ENCODE measurements around the gene CDH11.

The CDH11 gene

GRCh38 chr16:65121870-65122723 lies at the start of gene CDH11:
TSS of gene CDH11 (minus strand) at chr16:65122063. CDS start at chr16:65004869, 117,194 bp downstream.
- in situ Hi-C loops (cut with HindIII; ENCODE audit: low sequenced_read_pairs), result no loop called here

GRCh38 chr16:65154321-65154720 lies 32.5 kb upstream of the CDH11 start:
- in situ Hi-C loops (cut with HindIII; ENCODE audit: low sequenced_read_pairs), result no loop called here

GRCh38 chr16:65153365-65154105 lies 31.7 kb upstream of the CDH11 start:
- in situ Hi-C loops (cut with HindIII; ENCODE audit: low sequenced_read_pairs), result no loop called here

GRCh38 chr16:65148804-65149203 lies 26.9 kb upstream of the CDH11 start:
- in situ Hi-C loops (cut with HindIII; ENCODE audit: low sequenced_read_pairs), result no loop called here

GRCh38 chr16:65142276-65142675 lies 20.4 kb upstream of the CDH11 start:
- in situ Hi-C loops (cut with HindIII; ENCODE audit: low sequenced_read_pairs), result no loop called here

GRCh38 chr16:65136681-65137080 lies 14.8 kb upstream of the CDH11 start:
- in situ Hi-C loops (cut with HindIII; ENCODE audit: low sequenced_read_pairs), result no loop called here

GRCh38 chr16:65126845-65127624 lies 5.2 kb upstream of the CDH11 start:
- in situ Hi-C loops (cut with HindIII; ENCODE audit: low sequenced_read_pairs), result no loop called here

GRCh38 chr16:65125871-65126270 lies 4.0 kb upstream of the CDH11 start:
- in situ Hi-C loops (cut with HindIII; ENCODE audit: low sequenced_read_pairs), result no loop called here

GRCh38 chr16:65125322-65125721 lies 3.5 kb upstream of the CDH11 start:
- in situ Hi-C loops (cut with HindIII; ENCODE audit: low sequenced_read_pairs), result no loop called here

- in situ Hi-C loops (cut with HindIII; ENCODE audit: low sequenced_read_pairs), result no loop called here
Measured at GRCh38 chr16:65124596-65124995, 2.7 kb upstream of the CDH11 start.

GRCh38 chr16:65124212-65124548 lies 2.3 kb upstream of the CDH11 start:
- in situ Hi-C loops (cut with HindIII; ENCODE audit: low sequenced_read_pairs), result no loop called here

- in situ Hi-C loops (cut with HindIII; ENCODE audit: low sequenced_read_pairs), result no loop called here
Measured at GRCh38 chr16:65123396-65124211, 1.7 kb upstream of the CDH11 start.

GRCh38 chr16:65122724-65123395 lies 997 bp upstream of the CDH11 start:
- in situ Hi-C loops (cut with HindIII; ENCODE audit: low sequenced_read_pairs), result no loop called here

GRCh38 chr16:65120831-65121721 lies 787 bp downstream of the CDH11 start:
- in situ Hi-C loops (cut with HindIII; ENCODE audit: low sequenced_read_pairs), result no loop called here

- in situ Hi-C loops (cut with HindIII; ENCODE audit: low sequenced_read_pairs), result no loop called here
Measured at GRCh38 chr16:65120461-65120830, 1.4 kb downstream of the CDH11 start.

GRCh38 chr16:65119901-65120401 lies 1.9 kb downstream of the CDH11 start:
- in situ Hi-C loops (cut with HindIII; ENCODE audit: low sequenced_read_pairs), result no loop called here

GRCh38 chr16:65119435-65119834 lies 2.4 kb downstream of the CDH11 start:
- in situ Hi-C loops (cut with HindIII; ENCODE audit: low sequenced_read_pairs), result no loop called here

GRCh38 chr16:65118871-65119270 lies 3.0 kb downstream of the CDH11 start:
- in situ Hi-C loops (cut with HindIII; ENCODE audit: low sequenced_read_pairs), result no loop called here
